HepG2 (cell line): ENCODE results near the gene KANK3. TPM values are rescaled to one million over a fixed set of nuclear protein-coding genes. Genes with fewer than 3 reads are reported as not detected.

Source experiments
- ATAC-seq: fragments of 200-7000 bp; cut with Tn5 transposase; 3 replicates; pipeline ENCODE4 v1.9.1; 2020; ENCODE audit warnings: mild to moderate bottlenecking, moderate library complexity
- BruUV-seq: library from RNA; stranded (reverse); fragments of 400-500 nt; replicated peaks from 2 replicates; lab custom pipeline; 2021; lab: Mats Ljungman, UMichigan
- CTCF ChIA-PET: fragments of 300-600 bp; formaldehyde crosslinking; extraction: SDS; loops from one replicate; lab custom pipeline; 2021; ENCODE audit warnings: low total read pairs, inconsistent platforms, low intra/inter-chr PET ratio; lab: Yijun Ruan, JAX
- POLR2A ChIA-PET: fragments of 350-600 bp; sonication (Branson Sonifier 250); formaldehyde crosslinking; loops from one replicate; lab custom pipeline; 2020; ENCODE audit warnings: antibody characterized with exemption, inconsistent platforms; lab: Yijun Ruan, JAX
- DNase-seq: peaks from one replicate; pipeline ENCODE4 v3.0.0-alpha.2; 2015; ENCODE audit warnings: low spot score
- FAIRE-seq: peaks from 3 replicates; lab custom pipeline; 2011; peaks lifted over from hg19 to GRCh38; lab: Jason Lieb, UNC
- H2AFZ ChIP-seq: one replicate; pipeline ENCODE4 v1.6.1; 2011; ENCODE audit warnings: low read length, inconsistent platforms
- H3K27ac ChIP-seq: fragments of 300-600 bp; 3 replicates; pipeline ENCODE4 v1.8.0; 2011; ENCODE audit warnings: mixed run types, mild to moderate bottlenecking, mixed read lengths, low read length, inconsistent platforms; ENCODE audit not compliant: insufficient read depth; ENCODE audit errors: extremely low read length
- H3K27me3 ChIP-seq, 2 experiments: fragments of 200-600 bp in 1 of 2; 2 replicates in 1 of 2; 3 replicates in 1 of 2; pipeline versions ENCODE4 v1.6.0 to v1.8.0; 2011; ENCODE audit warnings: low read length in 2 of 2, mild to moderate bottlenecking in 2 of 2, moderate library complexity in 2 of 2, inconsistent platforms in 1 of 2; ENCODE audit not compliant: insufficient read depth in 2 of 2, control insufficient read depth in 1 of 2
- H3K36me3 ChIP-seq, 2 experiments: fragments of 200-600 bp in 1 of 2; replicated peaks in 1 of 2; 2 replicates in 1 of 2; 3 replicates in 1 of 2; pipeline versions ENCODE4 v1.5.1 to v1.8.0; 2011; ENCODE audit warnings: low read length in 2 of 2, inconsistent platforms in 1 of 2; ENCODE audit not compliant: insufficient read depth in 2 of 2, control insufficient read depth in 1 of 2
- H3K4me1 ChIP-seq: 2 replicates; pipeline ENCODE4 v1.5.1; 2012; ENCODE audit warnings: low read length, inconsistent platforms; ENCODE audit not compliant: insufficient read depth
- H3K4me2 ChIP-seq: 2 replicates; pipeline ENCODE4 v1.6.0; 2011; ENCODE audit warnings: low read depth, low read length, inconsistent platforms
- H3K4me3 ChIP-seq, 3 experiments: fragments of 200-600 bp in 1 of 3; sonication (generic), shearing (Covaris generic) in 1 of 3; replicated peaks in 1 of 3; 2 replicates each; pipeline ENCODE4 v1.5.1; 2011 to 2016; ENCODE audit warnings: low read length in 3 of 3, inconsistent platforms in 2 of 3, low read depth in 2 of 3, mild to moderate bottlenecking in 2 of 3, control low read depth in 1 of 3, mixed read lengths in 1 of 3; ENCODE audit not compliant: insufficient read depth in 1 of 3
- H3K79me2 ChIP-seq: one replicate; pipeline ENCODE4 v1.6.1; 2011; ENCODE audit warnings: low read length, inconsistent platforms; ENCODE audit not compliant: insufficient read depth
- H3K9ac ChIP-seq: 2 replicates; pipeline ENCODE4 v1.6.0; 2011; ENCODE audit warnings: mild to moderate bottlenecking, low read depth, low read length, inconsistent platforms; ENCODE audit not compliant: insufficient read depth
- H3K9me3 ChIP-seq: 2 replicates; pipeline ENCODE4 v1.5.1; 2012; ENCODE audit warnings: mild to moderate bottlenecking, low read length
- H4K20me1 ChIP-seq: 2 replicates; pipeline ENCODE4 v1.6.0; 2011; ENCODE audit warnings: inconsistent platforms, mild to moderate bottlenecking, low read length, moderate library complexity; ENCODE audit not compliant: insufficient read depth
- HDAC6 ChIP-seq: fragments of 200-600 bp; sonication (generic); IDR thresholded peaks from 2 replicates; pipeline ENCODE4 v1.7.0; 2017; ENCODE audit warnings: mild to moderate bottlenecking, antibody characterized with exemption, low read length, low read depth
- NFIB ChIP-seq: sonication (generic); formaldehyde crosslinking; IDR thresholded peaks from 2 replicates; pipeline ENCODE4 v1.9.0; 2021; ENCODE audit warnings: missing genetic modification reagents, mild to moderate bottlenecking, borderline replicate concordance
- RXRB ChIP-seq: IDR thresholded peaks from 2 replicates; pipeline ENCODE4 v1.6.1; 2016; ENCODE audit warnings: borderline replicate concordance, missing genetic modification reagents, missing compliant biosample characterization
- WIZ ChIP-seq: sonication (generic); formaldehyde crosslinking; IDR thresholded peaks from 2 replicates; pipeline ENCODE4 v1.5.1; 2020; ENCODE audit warnings: mild to moderate bottlenecking, missing genetic modification reagents
- ZNF34 ChIP-seq: sonication (generic); formaldehyde crosslinking; IDR thresholded peaks from 2 replicates; pipeline ENCODE4 v1.4.0; 2020; ENCODE audit warnings: mild to moderate bottlenecking, missing genetic modification reagents, borderline replicate concordance
- ZNF790 ChIP-seq: sonication (generic); formaldehyde crosslinking; IDR thresholded peaks from 2 replicates; pipeline ENCODE4 v1.8.0; 2022; ENCODE audit warnings: missing genetic modification reagents, mild to moderate bottlenecking, borderline replicate concordance
- WGBS: methylation state at CpG from one replicate; pipeline ENCODE4 v1.1.6; 2017; ENCODE audit warnings: low lambda C conversion rate; 5-methylcytosine and 5-hydroxymethylcytosine counted together
- in situ Hi-C: cut with HindIII; loops from 2 replicates; pipeline ENCODE4 v1.10.0; 2017; ENCODE audit warnings: low pct_unique_long_range_greater_than_20kb; ENCODE audit not compliant: extremely low pct_ligation_motif_present
- intact Hi-C: fragments of 100-400 bp; cut with micrococcal nuclease; formaldehyde crosslinking; loops from one replicate; pipeline ENCODE4 v1.10.0; 2022; ENCODE audit not compliant: unreplicated experiment
- polyA plus RNA-seq, 8 experiments: library from polyadenylated mRNA; depleted of rRNA in 3 of 8; stranded (reverse) in 7 of 8; unstranded in 1 of 8; fragments of >200 nt; fragmentation: Illumina TruSeq in 4 of 8; extraction: Trizol in 4 of 8; gene quantifications; 2 replicates each; pipeline versions ENCODE4 v1.2.1 to v1.2.3, GENCODE V29; 2011 to 2016; ENCODE audit warnings: low read depth in 4 of 8, missing spikeins in 1 of 8, mixed read lengths in 1 of 8; ENCODE audit not compliant: insufficient read depth in 1 of 8
- total RNA-seq, 5 experiments: library from RNA; depleted of rRNA; stranded (reverse); fragments of >200 nt; fragmentation: Illumina TruSeq; extraction: Trizol; gene quantifications; 2 replicates each; pipeline ENCODE4 v1.2.3, GENCODE V29; 2016; ENCODE audit warnings: low read depth in 1 of 5
- TF ChIP-seq, protein P1 (sequence below): sonication (generic); formaldehyde crosslinking; IDR thresholded peaks from 2 replicates; pipeline ENCODE4 v1.5.0; 2020; ENCODE audit warnings: mild to moderate bottlenecking, missing genetic modification reagents

Gene KANK3
- total and polyA plus RNA-seq, 2 of the 13 experiments (the other 11 are each of a cell fraction or from before 2014, with no cell fraction given) = 0.15 to 0.20 TPM

DNA sequence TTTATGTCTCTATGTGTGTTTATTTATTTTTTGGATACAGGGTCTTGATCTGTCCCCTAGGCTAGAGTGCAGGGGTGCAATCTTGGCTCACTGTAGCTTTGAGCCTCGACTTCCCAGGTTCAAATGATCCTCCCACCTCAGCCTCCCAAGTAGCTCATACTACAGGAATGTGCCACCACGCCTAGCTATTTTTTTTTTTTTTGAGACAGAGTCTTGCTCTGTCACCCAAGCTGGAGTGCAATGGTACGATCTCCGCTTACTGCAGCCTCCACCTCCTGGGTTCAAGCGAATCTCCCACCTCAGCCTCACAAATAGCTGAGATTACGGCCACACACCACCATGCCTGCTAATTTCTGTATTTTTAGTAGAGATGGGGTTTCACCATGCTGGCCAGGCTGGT, 15.9 kb upstream of the KANK3 start:
- ChIA-PET CTCF (no interaction called here), POLR2A (interaction anchor here (0.9 to 2.6 kb wide), 2 partner anchors 15 to 18 kb away, joined by 3 to 8 read pairs; no protein-coding TSS in a partner anchor)
- Histone ChIP-seq H3K27me3 (peaks cover 0 to 3% of the 10 kb centered on the region in 2 experiments; a peak in 1 of 5 replicates), H3K9me3 (no peaks in the 10 kb centered on the region), H3K27ac (no peak overlapping the region), H3K4me3 (no peak overlapping the region), H3K9ac (no peak overlapping the region), H3K4me1 (peaks cover 78% of the 10 kb centered on the region), H3K79me2 (no peaks in the 10 kb centered on the region), H2AFZ (no peak overlapping the region), H4K20me1 (no peaks in the 10 kb centered on the region), H3K36me3 (no peaks in the 10 kb centered on the region), H3K4me2 (no peak overlapping the region)
- FAIRE-seq (no peak), DNase-seq (no peak), ATAC-seq (no peak)
- BruUV-seq = no TSS peak
- intact Hi-C loops = loop anchor here (10.0 kb wide), 1 partner anchor 86 kb away; the partner anchor contains the start of gene HNRNPM
- WGBS = 86% methylated on average over 6 of the region's 6 CpGs
- in situ Hi-C loops = no loop called here
- TF ChIP-seq ZNF34 = no peak
- no peak for TF ChIP-seq ZNF790 (CRISPR knock-in tag)
- TF ChIP-seq WIZ (CRISPR knock-in tag) = no peak
- no peak for TF ChIP-seq RXRB (CRISPR knock-in tag)
- no peak for TF ChIP-seq NFIB (CRISPR knock-in tag)
- no peak for TF ChIP-seq HDAC6
- TF ChIP-seq, protein P1, sequence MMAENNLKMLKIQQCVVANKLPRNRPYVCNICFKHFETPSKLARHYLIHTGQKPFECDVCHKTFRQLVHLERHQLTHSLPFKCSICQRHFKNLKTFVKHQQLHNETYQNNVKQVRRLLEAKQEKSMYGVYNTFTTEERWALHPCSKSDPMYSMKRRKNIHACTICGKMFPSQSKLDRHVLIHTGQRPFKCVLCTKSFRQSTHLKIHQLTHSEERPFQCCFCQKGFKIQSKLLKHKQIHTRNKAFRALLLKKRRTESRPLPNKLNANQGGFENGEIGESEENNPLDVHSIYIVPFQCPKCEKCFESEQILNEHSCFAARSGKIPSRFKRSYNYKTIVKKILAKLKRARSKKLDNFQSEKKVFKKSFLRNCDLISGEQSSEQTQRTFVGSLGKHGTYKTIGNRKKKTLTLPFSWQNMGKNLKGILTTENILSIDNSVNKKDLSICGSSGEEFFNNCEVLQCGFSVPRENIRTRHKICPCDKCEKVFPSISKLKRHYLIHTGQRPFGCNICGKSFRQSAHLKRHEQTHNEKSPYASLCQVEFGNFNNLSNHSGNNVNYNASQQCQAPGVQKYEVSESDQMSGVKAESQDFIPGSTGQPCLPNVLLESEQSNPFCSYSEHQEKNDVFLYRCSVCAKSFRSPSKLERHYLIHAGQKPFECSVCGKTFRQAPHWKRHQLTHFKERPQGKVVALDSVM (CRISPR knock-in tag) = peak; percentile 26; the same call in 1 of the 2 replicates
- TF ChIP-seq, all 625 proteins: peak for 1
